GM19043 (cell line): ENCODE results near the gene ZCCHC14.

Experiments
- ATAC-seq: cut with Tn5 transposase; IDR thresholded peaks from one replicate; pipeline ENCODE4 v1.9.1; 2021; ENCODE audit warnings: low read depth; ENCODE audit not compliant: unreplicated experiment

Gene ZCCHC14

DNA sequence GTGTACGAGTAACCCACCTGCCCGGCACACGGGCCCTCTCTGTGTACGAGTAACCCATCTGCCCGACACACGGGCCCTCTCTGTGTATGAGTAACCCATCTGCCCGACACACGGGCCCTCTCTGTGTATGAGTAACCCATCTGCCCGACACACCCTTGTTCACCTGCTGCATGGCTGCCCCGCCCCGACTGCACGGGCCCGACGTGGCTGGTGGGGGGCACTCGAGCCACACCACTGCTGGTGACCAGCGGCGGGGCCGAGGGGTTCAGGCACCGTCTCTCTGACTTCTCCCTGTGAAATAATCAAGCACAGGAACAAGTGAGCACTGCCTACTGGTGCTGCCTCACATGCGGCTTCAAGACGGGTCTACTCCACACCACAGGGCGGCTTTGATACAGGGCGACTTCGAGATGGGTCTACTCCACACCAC is 78.6 kb downstream of the ZCCHC14 start:
- ATAC-seq, result no peak

DNA sequence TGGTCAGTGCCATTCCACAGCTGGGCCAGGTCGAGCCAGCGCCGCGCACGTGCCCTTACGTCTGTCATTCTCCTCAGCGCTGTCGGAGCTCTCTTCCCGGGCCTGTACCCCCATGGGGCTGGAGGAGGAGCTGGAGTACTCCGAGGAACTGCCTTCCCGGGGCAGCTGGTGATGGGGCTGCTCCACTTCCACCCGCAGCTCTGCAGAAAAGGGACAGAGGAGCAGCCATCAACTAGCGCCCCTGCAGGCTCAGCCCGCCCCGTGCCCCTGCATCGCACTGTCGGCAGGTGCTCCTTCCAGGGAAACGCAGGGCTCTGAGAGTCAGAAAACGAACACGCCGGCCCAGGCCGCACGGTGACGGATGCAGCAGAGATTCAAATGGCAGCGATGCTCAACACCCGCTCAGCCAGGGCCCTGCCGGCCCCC is 79.8 kb downstream of the ZCCHC14 start:
- ATAC-seq, result no peak

DNA sequence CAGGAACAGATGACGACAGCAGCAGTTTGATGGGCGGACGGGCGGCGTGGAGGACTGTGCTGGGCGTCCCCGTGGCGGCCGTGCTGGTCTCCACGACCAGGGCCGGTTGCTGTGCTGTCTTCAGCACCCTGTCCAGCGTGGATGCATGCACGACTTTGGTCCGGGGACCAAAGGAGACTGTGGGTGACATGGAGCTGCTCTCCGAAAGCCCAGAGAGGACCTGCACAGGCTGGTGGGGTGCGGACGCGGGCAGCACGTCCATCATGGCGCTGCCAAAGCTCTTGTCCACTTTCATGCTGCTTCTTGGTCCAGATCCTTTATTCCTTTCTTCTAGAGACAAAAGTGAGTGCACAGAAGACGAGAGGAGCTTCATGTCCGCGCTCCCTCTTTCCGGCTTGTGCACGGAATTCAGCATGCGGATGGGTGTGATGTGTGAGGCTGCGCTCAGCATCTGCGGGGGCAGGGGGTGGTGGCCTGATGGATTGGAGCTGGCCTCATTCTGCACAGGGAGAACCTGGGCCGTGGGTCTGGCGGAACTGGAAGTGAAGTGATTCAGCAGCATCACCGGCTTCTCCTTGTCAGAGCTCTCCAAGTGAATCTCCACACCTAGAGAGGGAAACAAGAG is 80.3 kb downstream of the ZCCHC14 start:
- ATAC-seq, result no peak

DNA sequence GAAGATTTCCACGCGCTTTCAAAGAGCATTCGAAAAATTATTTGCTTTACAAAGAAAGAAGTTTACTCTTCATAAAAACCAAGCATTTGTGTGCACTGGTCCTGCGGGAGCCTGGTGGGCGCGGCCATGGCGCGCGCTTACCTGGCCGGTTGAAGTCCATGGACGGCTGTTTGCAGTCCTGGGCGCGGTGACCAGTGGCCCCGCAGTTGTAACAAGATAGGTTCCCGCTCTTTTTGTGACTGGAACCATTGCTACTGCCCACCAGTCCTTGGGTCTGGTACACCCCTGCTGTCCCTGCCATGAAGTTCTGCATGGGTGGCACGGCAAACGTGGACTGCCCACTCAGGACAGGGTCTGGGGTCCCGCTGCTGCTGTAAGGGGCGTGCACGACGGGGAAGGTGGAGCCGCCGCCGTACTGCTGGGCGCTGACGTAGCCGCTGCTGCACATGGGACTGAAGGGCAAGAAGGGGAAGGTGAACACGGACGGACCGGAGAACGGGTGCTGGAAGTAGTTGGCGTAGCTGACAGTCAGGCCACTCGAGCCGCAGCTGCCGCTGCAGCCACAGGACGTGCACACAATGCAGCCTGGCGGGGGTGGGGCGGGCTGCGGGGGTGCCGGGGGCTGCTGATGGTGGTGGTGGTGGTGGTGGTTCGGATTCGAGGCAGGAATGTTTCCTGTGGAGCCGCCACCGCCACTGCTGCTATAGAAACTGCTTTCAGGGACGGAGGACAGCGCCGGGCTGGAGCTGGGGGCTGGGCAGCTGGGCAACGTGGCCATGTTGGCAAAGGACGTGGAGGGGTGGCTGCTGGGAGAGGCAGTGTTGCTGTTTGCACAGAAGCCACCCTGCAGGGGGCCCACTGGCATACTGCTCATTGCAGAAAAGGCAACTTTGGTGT is 81.2 kb downstream of the ZCCHC14 start:
- ATAC-seq, result no peak

DNA sequence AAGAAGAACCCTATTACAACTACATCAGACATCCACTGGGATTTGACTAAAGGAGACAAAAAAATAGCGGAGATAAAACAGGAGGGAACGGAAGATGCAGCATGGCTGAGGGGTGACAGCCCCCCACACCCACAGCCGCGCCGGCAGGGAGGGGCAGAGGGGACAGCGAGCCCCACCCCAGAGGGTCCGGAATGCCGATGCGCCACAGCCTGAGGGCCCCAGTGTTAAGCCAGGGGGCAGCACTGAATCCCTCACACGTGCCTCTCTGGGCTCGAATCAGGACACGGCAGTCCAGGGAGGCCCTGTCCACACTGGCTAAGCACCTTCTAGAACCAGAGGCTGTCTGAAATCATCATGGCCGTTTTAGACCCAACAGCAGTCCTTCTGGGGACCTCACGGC is 81.9 kb downstream of the ZCCHC14 start:
- no peak for ATAC-seq

DNA sequence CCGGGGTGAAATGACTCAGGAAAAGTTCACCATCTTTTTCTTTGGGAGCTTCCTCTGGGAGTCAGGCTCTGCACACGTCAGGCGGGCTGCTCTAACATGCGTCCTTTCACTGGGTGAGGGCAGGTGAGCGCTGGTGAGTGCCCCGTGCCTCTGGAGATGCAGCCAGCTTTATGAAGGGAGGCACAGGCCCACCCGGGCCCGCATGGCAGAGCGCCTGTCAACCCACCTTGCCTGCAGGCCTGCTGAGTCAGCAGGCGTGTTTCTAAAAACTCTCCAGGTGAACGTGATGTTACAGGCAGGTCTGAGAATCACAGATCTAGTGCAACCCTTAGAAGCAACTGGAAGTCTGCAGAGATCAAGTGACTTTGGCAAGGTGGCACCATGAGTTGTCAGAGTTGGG is 82.3 kb downstream of the ZCCHC14 start:
- ATAC-seq, result no peak

DNA sequence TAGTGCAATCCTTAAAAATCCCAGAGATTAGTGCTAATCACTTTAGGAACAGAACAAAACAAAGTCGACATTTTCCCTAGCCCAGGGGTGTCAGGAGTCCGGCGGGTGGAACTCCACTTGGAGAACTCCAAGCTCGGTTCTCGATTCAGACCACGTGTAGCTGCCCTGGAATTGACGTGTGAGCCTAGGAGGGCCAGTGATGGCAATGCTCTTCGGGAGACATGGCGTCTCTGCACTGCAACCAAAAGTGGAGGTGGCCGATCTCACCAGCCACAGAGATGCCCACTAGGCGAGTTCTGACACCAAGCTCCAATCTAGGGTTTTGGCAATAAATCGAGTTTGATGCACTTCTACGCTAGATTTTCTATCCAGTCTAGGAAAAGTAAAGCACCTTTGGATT is 83.0 kb downstream of the ZCCHC14 start:
- ATAC-seq, result no peak

DNA sequence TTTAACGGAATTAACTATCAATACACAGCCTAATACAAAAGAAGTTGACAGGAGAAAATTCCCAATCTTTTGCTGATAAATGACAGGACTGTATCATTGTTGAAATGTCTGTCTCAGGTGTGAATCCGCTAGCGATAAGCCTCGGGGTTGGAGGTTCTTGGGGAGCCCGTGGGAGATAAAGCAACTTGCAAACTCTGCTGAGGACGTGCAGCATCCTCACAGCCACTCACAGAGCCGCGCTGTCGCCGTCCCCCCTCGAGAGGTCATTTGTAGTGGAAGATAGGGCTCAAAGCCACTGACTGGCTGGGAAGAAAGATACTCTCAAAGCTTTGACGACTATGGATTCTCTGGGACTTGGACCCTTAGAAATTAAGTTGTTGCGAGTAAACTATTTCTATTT is 83.7 kb downstream of the ZCCHC14 start:
- ATAC-seq, result no peak

DNA sequence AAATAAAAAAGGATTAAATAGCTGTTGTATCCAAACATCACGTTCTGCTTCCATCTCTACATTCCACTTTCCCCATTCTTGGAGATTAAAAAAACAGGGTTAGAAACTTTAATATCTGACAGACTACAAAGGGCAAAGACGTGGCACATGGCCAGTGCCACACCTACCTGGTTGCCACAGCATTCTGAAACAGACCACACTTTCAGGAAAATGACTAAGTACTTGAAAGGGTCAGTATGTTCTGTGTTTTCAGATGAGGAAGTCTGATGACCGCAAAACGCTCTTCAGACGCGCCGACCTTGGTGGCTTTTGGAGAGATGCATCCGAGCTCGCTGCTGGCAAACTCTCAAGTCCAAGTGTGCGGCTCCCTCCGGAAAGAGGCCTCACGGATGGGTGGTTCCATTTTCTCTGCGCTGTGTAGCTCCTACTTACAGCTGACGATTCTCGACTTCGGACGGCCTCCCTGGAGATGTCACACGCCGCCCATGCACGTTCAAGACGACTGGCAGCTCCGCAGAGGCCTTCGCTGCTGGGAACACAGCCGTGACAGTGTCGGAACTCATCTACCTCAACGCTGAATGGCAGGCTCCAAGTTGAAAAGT is 85.2 kb downstream of the ZCCHC14 start:
- no peak for ATAC-seq

DNA sequence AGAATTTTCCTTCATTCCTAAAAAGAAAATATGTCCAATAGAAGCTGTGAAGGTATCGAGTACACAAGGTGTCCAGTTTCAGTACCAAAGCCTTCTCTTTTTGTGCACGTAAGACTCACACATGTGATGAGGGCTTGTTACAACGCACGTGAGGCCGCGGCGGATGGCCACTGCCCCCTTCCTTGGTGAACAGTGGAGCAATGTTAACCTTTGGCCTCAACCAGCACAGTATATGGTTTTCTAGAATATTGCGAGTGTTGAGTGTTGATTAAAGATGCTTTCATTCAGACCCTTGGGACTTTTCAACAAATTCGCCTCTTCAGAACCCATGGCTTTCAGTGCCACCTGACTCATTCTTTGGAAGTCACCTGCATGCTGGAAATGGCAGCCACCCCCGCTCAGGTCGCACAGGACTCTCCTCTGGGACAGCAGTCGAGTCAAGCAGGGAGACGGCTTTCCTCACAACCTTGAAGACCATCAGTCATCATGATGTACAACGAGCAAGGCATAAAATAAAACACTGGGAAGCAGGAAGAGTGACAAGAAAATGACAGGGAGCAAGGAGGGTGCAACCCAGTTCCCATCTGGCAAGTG is 86.2 kb downstream of the ZCCHC14 start:
- no peak for ATAC-seq

DNA sequence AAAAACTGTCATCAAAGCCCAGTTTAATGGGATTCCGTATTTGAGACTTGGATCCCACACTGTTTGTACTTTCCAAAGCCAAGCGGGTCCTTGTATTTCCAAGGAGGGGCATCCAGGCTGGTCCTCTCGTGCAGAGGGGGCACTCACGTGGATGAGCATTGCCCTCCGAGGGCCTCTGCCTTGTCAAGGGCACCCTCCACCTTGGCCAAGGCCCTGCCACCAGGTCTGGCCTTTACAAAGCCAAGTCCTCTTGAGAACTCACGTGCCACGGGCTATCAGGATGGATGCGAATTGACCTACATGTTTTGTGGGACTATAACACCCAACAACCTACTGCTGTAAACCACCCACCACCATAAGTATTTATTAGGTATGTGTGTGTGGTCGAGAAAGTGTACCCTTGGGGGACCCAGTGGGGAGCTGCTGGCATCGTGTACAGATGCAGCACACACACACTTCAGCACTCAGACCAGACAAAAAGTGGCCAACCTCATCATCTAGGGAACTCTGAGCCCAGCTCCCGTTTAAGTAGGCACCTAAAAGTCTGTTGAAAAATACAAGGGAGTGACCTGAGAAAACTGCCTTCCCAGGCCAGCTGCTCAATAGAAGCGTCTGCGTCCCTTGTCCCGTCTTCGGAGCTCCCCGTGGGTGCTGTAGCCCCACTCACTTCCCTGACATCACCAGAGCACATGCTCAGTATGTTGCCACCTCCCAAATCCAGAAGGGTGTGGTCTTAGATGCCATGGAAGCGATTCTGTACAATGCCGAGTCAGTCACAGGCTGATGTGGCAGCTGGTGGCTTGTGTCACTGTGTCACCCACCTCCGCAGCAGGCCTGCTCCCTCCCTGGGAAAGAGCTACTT is 87.8 kb downstream of the ZCCHC14 start:
- ATAC-seq, result no peak

DNA sequence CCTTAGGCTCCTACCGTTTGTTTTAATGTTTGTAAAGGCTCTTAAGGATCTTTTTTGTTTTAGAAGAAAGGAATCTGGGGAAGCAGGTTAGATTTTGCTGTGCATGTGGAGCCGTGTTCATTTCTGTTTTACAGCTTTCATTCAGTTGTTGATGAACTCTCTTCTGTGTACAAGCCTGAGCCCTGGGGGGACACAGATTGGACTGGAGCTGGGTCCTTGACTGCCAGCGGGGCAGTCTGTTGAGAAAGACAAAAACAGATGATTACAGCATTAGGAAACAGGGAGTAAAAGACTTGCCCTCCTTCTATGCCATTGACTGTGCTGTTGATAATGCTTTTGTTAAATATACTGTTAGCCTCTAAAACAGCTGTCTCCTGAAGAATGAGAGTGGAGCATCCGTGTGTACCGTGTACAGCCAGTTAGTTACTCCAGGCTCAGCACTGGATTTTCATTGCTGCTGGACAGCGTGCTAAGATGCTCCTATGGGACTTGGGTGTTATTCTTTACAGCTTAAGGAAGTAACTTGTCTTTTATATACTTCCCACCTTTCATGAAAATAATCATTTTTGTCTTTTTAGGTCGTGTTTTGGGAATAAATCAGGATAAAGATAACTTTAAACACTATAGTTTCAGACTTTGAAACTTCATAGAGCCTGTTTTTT is 97.5 kb downstream of the ZCCHC14 start:
- no peak for ATAC-seq

DNA sequence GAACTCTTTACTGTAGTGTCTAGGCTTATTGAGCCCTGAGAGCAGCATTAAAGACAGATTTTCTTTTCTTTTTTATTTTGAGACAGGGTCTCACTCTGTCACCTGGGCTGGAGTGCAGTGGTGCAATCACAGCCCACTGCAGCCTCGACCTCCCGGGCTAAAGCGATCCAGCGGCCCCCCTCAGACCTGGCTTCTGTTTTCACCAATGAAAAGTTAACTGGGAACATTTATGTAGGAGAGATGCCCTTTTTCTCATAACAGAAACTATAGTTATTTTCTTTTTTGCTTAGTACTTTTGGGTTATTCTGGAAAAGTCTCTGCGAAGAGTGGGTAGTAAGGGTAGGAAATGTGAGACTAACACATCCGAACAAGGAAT is 99.2 kb downstream of the ZCCHC14 start:
- ATAC-seq, result no peak

DNA sequence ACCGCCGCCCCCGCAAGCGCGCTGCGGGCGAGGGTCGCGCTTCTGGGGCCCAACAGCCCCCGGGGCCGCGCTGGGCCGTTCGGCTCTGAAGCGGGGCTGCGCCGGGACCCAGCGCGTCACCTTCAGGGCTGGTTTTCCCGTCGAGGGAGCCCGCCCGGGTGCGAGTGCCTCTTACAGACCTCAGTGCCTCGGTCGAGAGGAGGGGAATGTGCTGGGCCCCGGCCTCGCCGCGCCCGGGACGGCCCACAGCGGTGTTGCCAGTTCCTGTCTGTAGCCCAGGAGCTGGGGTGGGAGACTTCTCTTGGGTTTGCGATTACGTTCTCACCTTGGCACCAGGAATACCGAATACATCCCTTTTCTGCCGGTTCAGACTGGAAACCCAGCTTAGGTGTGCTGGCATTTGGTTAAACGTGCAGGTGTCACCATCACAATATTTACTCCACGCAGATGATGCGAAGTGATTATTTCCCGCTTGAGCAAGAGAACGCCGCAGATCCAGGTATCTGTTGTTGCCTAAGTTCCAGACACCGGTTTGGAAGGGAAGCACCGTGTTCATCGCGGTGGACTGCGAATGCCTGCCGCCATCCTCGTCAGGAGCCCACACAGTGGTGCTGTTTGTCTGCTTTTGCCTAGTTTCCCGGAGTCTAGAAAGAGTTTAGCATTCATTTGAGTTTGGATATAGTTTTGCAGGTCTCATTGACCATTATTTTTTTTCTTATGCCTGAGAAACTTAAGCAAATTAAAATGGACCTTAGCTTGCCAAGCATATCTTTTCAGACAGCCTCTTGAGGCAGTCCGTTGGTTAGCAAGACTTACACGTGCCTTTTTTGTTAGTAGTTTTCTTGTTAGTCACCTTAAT is 99.8 kb downstream of the ZCCHC14 start:
- ATAC-seq, result no peak

DNA sequence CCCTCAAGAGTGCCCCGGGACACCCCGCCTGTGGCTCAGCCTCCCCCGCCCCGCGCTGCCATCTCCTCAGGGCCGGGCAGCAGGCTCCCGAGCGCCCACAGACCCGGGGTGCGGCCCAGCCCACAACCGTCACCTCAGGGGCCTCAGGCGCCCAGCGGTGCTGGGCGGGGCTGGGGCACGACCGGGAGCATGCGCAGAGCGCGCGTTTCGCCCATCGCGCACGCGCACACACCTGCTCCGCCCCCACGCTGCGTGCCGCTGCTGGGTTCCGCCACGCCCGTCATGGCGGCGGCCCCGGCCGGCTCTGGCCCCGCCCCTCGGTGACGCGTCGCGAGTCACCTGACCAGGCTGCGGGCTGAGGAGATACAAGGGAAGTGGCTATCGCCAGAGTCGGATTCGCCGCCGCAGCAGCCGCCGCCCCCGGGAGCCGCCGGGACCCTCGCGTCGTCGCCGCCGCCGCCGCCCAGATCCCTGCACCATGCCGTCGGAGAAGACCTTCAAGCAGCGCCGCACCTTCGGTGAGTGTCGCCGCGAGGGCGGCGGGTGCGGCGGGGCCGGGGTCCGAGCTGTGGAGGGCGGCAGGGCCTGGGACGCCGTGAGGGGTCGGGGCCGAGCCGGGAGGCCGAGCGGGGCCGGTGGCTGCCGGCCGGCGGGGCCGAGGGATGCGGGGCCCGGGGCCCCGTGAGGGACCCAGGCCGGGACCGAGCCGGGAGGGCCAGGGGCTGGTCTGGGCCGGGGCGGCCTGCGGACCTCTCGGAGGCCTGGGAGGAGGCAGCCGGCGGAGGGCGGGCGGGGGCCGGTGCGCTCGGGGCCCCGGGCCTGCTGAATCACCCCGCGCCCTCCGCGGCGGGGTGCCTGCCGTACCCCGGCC is 100.6 kb downstream of the ZCCHC14 start, which contains the start of gene MAP1LC3B:
MAP1LC3B (plus strand) TSS at position 387 of the 871 bp plus-strand sequence; CDS start at position 479, 92 bp downstream.
- peak; percentile 48 for ATAC-seq

DNA sequence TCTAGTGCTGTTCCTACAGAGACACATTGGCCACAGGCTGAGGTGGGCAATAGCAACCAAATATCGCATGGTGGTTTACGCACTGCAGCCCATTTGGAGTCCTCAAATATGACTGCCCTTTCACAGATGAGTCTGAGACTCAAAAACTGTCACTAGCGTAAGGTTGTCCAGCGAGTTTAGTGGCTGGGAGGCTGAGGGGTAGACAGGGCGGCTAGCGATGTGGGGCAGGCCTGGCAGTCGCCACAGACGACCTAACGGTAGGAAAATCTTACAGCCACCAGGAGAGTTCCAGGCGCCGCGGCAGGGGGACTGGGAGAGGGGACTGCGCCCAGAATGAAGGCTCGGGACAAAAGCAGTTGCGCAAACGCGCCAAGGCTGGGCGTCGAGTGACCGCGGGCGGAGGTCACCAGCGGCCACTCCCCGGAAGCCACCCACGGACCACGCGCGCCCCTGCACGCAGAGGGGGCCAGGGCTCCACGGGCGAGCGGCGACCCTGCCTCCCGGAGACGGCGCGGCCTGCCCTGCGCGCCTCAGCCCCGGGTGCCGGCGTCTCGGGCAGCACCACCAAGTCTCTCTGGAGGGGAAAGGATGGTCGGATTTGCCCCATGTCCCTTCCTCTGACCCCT is 101.4 kb downstream of the ZCCHC14 start:
- ATAC-seq, result no peak

DNA sequence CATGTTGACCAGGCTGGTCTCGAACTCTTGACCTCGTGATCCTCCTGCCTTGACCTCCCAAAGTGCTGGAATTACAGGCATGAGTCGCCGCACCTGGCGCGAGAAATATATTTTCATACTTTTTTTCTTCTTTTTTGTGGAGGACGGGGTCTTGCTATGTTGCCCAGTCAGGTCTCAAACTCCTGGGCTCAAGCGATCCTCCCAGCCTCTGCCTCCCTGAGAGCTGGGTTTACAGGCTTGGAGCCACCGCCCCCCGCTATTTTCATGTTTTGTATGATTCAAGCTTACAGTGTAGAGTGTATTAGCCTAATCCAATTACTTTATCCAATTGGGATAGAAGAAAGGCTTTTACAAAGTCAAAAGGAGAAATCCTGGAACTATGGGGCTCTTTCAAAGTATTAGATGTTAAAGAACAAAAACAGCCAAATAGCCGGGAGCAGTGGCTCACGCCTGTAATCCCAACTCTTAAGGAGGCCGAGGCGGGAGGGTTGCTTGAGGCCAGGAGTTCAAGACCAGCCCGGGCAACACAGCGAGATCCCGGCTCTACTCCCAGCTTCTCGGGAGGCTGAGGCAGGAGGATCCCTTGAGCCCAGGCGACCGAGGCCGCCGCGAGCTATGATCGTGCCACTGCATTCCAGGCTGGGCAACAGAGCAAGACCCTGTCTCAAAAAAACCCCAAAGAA is 102.0 kb downstream of the ZCCHC14 start:
- no peak for ATAC-seq
